IPS-18c (cell line): ENCODE results near the gene ZNF423.

Experiments used
- H3K4me3 ChIP-seq: 2 replicates; pipeline ENCODE4 v1.7.0; 2013; ENCODE audit warnings: low read depth, mild to moderate bottlenecking, low read length, moderate library complexity; ENCODE audit not compliant: insufficient read depth
- H3K9me3 ChIP-seq: one replicate; pipeline ENCODE4 v1.6.1; 2013; ENCODE audit warnings: mild to moderate bottlenecking, low read length, moderate library complexity; ENCODE audit not compliant: control insufficient read depth, insufficient read depth

ZNF423 gene

DNA sequence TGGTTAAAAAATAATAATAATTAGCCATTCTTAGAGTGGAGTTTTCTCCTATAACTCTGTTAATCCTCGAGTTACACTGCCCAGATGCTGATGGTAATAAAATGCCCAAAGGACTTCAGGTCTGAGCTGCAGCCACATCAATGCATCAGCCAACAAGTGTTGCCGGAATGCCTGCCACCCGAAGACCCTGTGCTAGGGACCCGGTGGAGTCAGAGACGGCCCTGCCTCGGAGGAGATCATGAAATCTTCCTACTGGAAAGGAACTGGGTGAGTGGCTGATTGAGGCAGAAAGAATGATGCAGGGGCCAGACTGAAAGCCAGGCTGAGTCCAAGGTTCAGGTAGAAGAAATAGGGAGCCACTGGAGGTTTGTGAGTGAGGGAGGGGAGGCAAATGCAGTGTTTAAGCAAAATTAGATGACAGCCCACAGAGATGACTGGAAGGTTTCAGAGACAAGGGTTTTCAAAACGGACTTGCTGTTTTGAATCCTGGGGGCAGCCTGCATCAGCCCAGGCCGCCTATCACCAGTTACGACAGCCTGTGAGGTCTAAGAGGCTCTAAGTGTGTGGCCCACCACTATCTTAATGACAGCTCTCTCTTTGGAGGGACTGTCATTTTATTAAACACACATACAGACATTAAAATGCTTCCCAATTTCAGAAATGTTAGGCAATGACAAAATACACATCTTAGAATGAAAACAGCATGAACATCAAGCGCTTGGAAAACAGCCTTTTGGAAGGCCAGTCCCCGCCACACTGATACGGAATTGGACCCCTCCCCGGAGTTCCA is 100.0 kb downstream of the ZNF423 start:
- Histone ChIP-seq H3K4me3 (no peak overlapping the region), H3K9me3 (no peaks in the 10 kb centered on the region)

DNA sequence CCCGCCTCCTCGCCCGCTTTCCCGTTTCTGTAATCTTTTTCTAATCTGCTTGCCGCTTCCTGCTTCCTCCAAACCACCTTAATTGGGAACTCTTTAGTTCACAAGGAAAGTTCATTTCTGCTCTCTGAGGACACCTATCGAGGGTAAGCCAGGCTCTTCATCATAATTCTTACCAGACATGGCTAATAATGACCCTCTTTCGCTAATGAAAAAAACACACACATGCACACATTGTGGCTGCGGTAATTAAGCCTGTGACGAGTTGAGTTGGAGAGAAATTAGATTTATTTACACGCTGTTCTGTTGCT is 100.6 kb downstream of the ZNF423 start:
- Histone ChIP-seq H3K9me3 (no peaks in the 10 kb centered on the region), H3K4me3 (no peak overlapping the region)

DNA sequence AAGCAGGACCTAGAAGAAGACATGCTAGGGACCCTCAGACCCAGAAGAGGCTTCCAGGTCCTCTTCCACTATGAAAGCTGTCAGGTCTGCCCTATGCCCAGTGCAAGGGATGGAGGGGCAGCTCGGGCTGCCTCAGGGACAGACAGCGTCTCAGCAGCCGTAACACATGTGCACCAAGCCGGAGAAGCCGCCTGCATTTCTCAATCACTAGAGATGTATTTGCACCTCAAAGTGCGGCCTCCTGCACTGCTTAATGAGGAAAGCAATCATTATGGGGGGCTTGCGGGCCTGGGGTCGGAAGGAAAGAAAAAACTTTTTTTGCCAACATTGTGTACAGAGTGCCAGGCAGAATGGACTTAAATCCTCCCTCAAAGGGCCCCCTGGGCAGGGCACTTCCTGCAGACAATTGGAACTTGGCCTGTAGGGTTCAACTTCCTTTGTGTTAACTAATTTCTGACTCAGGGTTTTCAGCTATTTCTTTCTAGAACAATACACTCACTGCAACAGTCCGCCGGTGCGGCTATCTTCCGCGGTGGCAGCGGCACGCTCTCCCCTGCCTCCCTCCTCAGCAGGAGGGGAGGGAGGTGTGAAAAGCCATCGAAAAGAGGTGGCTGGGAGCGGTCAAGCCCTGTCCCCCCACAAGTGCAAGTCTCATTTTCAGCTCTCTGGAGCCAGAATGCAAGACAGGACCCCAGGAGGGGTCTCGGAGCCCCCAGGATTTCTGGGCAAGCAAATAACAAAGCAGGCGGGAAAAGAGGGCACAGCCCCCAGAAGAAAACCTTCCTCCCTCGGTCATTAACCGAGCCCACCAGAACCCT is 101.2 kb downstream of the ZNF423 start:
- no peak overlapping the region for H3K4me3 ChIP-seq
- no peaks in the 10 kb centered on the region for H3K9me3 ChIP-seq

DNA sequence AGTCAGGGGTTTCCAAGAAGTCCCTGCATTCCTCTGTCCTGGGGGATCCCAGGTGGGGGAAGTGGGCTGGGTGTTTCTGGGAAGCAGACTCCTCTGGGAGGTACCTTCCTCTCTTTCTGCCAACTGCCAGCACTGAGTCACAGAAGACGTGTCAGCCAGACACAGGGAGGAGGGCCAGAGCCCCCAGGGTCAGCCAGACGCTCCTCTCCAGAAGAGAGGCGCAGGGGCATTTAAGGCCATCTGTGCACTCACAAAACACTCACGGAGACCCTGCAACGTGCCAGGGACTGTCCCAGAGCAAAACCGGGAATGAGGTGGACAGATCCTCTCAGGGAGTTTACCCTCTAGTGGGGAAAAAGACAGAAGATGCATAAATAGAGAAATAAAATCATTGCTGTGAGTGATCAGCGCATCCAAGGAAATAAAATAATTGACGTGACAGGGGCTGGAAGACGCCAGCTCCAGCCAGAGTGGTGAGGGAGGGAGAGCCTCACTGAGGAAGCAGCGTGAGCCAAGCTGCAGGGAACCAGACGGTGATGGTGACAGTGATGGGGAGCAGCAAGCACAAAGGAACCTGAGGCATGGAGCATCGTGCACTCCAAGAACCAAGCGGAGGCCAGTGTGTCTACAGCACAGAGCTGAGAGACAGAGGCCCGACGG is 105.4 kb downstream of the ZNF423 start:
- no peaks in the 10 kb centered on the region for H3K9me3 ChIP-seq

DNA sequence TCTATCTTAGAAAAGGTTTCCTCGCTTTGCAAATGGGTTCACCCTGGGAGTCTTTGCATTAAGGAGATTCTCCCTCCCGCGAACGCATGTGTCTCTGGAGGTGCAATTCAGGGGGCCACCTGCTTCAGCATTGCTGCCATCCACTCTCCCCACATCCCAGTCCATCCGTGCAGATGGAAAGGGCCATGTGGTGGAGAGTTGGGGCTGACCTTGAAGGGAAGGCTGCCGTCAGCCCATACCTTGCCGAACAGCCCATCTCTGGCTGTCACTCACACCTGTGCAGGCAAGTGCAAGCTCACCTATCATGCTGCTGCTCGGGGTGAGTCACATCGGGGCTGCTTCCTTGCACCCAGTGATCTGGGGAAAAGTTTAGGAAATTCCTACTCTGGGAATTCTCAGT is 106.1 kb downstream of the ZNF423 start:
- no peaks in the 10 kb centered on the region for H3K9me3 ChIP-seq
- H3K4me3 ChIP-seq: 0 out of 2 replicates have a peak overlapping the region, but pooled peaks have one; percentile 3

More for the DNA sequence above, 105.4 kb downstream of the ZNF423 start:
- H3K4me3 ChIP-seq: no peak overlapping the region

DNA sequence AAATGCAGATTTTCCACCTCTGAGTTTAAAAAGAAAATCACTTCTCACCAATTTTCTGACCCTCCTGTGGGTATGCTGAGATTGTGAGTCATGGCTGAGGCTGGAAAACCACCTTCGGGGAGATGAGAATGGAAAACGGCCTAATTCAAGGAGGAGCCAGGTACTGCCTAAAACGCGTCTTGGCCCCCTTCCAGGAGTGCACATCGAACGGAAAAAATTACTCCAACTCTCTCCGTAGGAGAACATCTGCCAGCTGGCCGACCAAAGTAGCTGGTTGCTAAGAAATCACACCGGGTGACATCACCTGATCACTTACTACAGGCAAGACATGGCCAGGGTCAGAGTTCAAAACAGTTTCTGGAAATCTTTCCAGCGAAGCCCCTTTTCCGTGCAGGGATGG is 107.6 kb downstream of the ZNF423 start:
- H3K9me3 ChIP-seq: no peaks in the 10 kb centered on the region

DNA sequence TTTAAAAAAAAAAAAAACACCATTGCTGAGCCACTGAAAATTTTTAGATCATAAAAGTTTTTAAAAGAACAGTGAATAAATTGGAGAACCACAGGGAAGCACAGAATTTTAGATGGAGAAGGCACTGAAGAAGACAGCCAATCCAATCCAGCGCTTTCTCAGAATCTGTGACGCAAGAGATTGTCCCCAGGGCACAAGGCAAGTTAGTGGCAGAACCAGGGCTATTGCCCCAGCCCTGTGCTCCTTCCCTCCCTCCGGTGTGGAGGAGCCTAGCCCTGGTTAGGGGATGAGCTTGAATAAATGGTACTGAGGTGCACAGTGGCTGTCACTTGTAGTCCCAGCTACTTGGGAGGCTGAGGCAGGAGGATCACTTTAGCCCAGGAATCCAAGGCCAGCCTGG is 108.3 kb downstream of the ZNF423 start:
- Histone ChIP-seq H3K4me3 (no peak overlapping the region), H3K9me3 (no peaks in the 10 kb centered on the region)

More for the DNA sequence above, 107.6 kb downstream of the ZNF423 start:
- H3K4me3 ChIP-seq: no peak overlapping the region

DNA sequence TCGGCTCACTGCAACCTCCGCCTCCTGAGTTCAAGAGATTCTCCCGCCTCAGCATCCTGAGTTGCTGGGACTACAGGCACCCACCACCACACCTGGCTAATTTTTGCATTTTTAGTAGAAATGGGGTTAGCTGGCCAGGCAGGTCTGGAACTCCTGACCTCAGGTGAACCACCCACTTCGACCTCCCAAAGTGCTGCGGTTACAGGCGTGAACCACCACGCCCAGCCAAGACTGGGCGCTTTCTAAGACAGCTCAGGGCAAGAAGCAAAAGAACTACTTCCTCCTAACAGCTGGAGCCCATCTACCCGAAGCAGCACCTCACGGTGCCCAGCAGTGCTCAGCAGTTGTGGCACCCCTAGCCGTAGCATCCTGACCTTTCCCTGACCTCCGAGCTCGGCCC is 109.4 kb downstream of the ZNF423 start:
- no peaks in the 10 kb centered on the region for H3K9me3 ChIP-seq
- no peak overlapping the region for H3K4me3 ChIP-seq

DNA sequence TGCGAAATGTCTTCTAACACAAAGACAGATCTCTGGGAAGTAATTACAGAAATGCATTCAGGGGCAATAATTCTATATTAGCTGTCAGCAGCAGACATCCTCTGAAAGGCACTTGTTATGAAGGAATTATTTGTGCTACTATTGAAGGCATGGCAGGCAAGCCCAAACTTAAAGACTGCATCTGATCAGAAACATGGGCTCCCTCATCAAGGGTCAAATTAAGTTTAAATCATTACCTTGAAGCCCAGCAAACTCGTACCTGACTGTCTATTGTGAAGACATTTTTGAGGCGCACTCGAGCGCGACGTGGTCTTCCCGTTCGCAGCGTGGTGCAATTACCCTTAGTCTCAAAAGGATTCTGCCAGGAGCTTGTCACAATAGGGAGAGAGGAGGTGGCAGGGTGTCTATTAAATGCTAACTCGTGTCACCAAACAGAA is 110.6 kb downstream of the ZNF423 start:
- Histone ChIP-seq H3K4me3 (no peak overlapping the region), H3K9me3 (peaks cover 2% of the 10 kb centered on the region)

DNA sequence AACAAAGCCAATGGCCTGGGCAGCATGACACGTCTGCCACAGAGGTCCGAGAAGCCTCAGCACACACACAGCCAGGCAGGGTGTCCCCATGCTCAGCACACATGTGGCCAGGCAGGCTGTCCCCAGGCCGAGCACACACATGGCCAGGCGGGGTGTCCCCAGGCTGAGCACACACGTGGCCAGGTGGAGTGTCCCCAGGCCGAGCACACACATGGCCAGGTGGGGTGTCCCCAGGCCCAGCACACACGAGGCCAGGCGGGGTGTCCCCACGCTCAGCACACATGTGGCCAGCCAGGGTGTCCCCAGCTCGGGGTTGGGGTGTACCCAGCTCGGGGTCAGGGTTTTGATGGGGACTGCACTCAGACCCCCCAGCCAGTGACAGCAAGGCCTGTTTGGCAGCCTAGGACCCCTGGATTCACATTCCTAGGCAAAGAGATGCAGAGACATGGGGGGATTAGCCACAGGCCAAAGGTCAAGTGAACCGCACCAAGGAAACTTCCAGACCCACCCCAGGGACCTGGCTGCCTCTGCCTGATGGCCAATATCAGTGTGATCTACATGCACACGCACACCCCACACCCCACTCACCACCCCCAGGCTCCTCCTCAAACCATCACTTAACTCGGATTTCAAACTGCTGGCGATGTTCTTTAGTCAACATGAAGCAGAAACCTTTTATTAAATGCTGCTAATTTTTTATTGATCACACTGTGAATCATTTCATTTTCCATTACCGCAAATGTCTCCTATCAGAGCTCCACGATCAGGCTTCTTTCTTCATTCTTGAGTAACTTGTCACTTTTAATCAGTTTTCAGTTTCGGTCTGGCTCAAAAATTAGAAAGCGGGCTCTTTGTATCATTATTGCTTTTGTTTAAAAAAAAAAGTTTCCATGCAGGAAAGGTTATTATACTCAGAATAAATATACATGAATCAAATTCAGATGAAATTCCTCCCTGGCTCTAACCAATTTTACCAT is 111.4 kb downstream of the ZNF423 start:
- Histone ChIP-seq H3K9me3 (peaks cover 2% of the 10 kb centered on the region), H3K4me3 (no peak overlapping the region)

DNA sequence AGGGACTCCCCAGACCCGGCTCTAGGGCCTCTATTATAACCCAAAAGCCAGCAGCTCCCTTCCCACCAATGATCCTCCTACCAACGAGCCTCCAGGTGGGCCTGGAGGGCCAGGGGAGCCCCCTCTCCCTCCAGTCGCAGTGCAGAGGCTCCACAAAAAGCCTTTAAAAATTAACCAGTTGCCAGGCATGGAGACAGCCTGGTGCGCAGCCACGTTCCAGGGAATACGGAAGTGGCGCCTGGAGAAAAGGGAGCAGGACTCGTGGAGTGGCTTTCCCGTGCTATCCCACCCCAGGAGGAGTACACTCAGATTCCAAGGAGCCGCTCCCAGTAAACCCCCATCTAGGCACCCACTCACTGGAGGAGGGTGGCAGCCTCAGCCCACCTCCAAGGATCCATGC is 112.3 kb downstream of the ZNF423 start:
- Histone ChIP-seq H3K4me3 (no peak overlapping the region), H3K9me3 (peaks cover 2% of the 10 kb centered on the region)

DNA sequence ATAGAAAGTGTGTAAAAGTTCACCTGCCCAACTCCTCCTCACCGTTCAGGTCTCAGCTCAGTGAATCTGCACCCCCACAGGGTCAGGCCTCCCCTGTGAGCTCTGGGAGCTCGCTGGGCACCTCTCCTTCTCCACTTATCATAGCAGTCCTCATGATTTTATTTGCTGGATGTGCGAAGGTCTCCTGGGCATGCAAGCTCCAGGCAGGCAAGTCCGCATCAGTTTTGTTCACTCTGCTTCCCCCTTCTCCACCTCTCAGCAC is 112.8 kb downstream of the ZNF423 start:
- Histone ChIP-seq H3K9me3 (peaks cover 2% of the 10 kb centered on the region), H3K4me3 (no peak overlapping the region)

DNA sequence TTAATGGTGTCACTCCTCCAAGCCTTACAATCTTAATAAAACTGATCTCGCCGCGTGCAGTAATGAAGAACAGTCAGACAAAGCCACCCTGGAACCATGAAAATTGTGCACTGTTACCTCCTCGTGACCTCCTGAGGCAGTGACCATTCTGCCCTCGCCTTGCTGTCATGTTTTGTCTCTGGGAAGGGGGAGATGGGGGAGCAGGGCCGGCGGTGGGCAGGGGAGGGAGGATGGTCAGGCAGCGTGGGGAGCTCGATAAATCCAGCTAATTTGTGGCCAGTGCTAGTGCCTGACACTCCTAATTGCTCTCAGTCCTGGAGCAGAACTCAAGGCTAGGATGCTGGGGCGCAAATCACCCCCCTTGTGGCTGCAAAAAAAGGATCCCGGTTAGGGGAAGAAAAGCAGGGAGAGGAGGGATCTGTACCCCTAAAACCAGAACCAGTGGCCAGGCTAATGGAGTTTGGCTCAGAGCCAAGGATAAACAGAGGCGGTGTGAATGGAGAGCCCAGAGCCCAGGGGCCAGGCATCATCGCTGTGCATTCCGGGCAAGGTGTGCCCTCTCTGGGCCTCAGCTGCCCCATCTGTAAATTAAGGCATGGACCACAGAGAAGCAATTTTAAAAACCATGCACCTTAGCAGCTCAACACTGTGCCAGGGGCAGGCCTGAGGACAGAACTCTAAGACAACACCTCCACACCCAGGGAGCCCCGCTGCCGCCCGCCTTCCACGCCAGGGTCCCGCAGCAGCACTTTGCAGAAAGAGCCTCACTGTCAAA is 113.3 kb downstream of the ZNF423 start:
- Histone ChIP-seq H3K4me3 (no peak overlapping the region), H3K9me3 (peaks cover 2% of the 10 kb centered on the region)

DNA sequence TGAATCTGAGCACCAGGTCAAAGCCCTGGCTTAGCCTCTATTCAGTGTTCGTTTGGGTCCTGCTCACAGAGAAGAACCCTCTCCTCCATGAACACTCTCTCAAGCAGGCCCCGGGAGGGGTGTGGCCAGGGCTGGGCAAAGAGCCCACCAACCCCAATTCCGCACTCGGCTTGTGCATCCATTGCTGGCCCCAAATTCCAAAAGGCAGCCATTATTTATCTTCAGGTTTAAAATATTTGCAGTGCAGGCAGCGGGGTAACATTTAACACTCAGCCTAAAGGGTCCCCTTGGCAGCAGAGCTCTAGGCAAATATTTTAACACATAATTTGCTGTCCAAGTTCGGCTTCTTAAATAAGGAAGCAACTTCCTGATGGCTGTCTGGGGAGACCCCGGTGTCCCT is 115.7 kb downstream of the ZNF423 start:
- H3K4me3 ChIP-seq: no peak overlapping the region
- peaks cover 2% of the 10 kb centered on the region for H3K9me3 ChIP-seq

DNA sequence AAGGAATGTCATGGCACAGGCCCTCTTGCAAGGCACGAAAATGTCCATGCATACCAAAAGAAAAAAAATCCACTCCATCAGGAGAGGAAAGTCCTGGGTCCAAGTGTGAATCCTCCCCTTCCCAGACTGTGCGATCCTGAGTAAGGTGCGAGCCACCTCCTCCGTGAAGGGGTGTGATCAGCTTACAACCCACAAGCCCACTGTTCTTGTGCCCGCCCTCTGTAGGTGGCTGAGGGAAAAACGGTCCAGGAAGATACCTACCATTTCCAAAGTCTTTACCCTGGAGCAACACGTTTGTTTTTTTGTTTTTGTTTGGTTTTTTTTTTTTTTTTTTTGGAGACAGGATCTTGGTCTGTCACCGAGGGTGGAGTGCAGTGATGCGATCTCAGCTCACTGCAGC is 116.5 kb downstream of the ZNF423 start:
- Histone ChIP-seq H3K4me3 (no peak overlapping the region), H3K9me3 (peaks cover 2% of the 10 kb centered on the region)

DNA sequence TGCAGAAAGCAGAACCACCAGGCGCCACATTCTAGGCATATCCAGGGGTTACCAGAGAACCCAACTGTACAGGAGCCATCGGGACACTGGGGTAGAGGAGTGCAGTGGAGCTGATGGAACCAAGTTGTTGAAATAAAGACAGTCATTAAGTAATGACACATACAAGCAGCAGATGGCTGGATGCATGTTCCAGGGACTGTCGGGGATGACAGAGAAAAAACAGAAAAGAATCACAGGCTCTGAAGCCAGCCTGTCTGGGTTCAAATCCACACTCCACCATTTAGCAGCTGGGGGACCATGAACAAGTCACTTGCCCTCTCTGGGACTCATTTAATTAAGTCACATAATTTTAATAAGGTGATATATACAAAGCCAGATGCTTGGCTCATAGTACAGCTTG is 117.1 kb downstream of the ZNF423 start:
- H3K4me3 ChIP-seq: no peak overlapping the region
- peaks cover 2% of the 10 kb centered on the region for H3K9me3 ChIP-seq
